T-cell (primary cell): ENCODE data around the gene GADL1. TPM values are rescaled to one million over a fixed set of nuclear protein-coding genes. Genes with fewer than 3 reads are reported as not detected.

Experiments
- ATAC-seq, 4 experiments: fragments of 200-7000 bp in 3 of 4; fragments of 150-1000 bp in 1 of 4; cut with Tn5 transposase; replicated peaks in 1 of 4; 1 replicate in 3 of 4; 2 replicates in 1 of 4; pipeline ENCODE4 v1.10.0; 2021; ENCODE audit warnings: moderate library complexity in 3 of 4, mild to moderate bottlenecking in 2 of 4, moderate number of reproducible peaks in 1 of 4
- CTCF ChIA-PET, 2 donors: fragments of 300-600 bp; sonication (Branson Sonifier 250); formaldehyde crosslinking; loops; one replicate each; lab custom pipeline; 2022; ENCODE audit warnings: antibody characterized with exemption in 2 of 2; lab: Charles Lee
- POLR2A ChIA-PET, 2 donors: fragments of 300-600 bp; sonication (Branson Sonifier 250); formaldehyde crosslinking; loops; one replicate each; lab custom pipeline; 2022; ENCODE audit warnings: antibody characterized with exemption in 2 of 2; lab: Charles Lee
- DNase-seq, 35 experiments: peaks; one replicate each; pipeline versions ENCODE4 v3.0.0 to v3.0.0-alpha.2; 2013 to 2023
- H3K27ac ChIP-seq: one replicate; pipeline ENCODE4 v1.5.1; 2013; ENCODE audit warnings: low read length
- H3K27me3 ChIP-seq, 2 experiments: replicated peaks in 1 of 2; 1 replicate in 1 of 2; 2 replicates in 1 of 2; pipeline versions ENCODE4 v1.6.1 to v1.7.0; 2013; ENCODE audit warnings: low read length in 1 of 2, mixed read lengths in 1 of 2; ENCODE audit not compliant: control insufficient read depth in 2 of 2, insufficient read depth in 2 of 2; ENCODE audit errors: extremely low read depth in 1 of 2
- H3K36me3 ChIP-seq, 2 donors: 1 replicate in 1 of 2; 2 replicates in 1 of 2; pipeline versions ENCODE4 v1.6.1 to v1.7.0; 2013; ENCODE audit warnings: low read length in 1 of 2; ENCODE audit not compliant: control insufficient read depth in 2 of 2, insufficient read depth in 1 of 2; ENCODE audit errors: extremely low read depth in 1 of 2
- H3K4me1 ChIP-seq, 2 experiments: 1 replicate in 1 of 2; 2 replicates in 1 of 2; pipeline versions ENCODE4 v1.6.1 to v1.7.0; 2013; ENCODE audit warnings: low read length in 2 of 2, mixed read lengths in 1 of 2; ENCODE audit not compliant: insufficient read depth in 2 of 2, control insufficient read depth in 1 of 2; ENCODE audit errors: extremely low read depth in 1 of 2
- H3K4me3 ChIP-seq, 2 donors: 1 replicate in 1 of 2; 2 replicates in 1 of 2; pipeline versions ENCODE4 v1.5.1 to v1.7.0; 2013; ENCODE audit warnings: mild to moderate bottlenecking in 2 of 2, low read length in 1 of 2, moderate library complexity in 1 of 2; ENCODE audit not compliant: control insufficient read depth in 1 of 2; ENCODE audit errors: extremely low read depth in 1 of 2
- H3K9me3 ChIP-seq: 2 replicates; pipeline ENCODE4 v1.7.0; 2013
- H3K27ac Mint-ChIP-seq, 2 donors: one replicate each; pipeline ENCODE4 v1.8.0; 2020 to 2021; ENCODE audit warnings: mild to moderate bottlenecking in 2 of 2, mixed read lengths in 2 of 2
- H3K27me3 Mint-ChIP-seq, 2 donors: one replicate each; pipeline ENCODE4 v1.8.0; 2021 to 2022; ENCODE audit warnings: mixed read lengths in 2 of 2
- H3K36me3 Mint-ChIP-seq: one replicate; pipeline ENCODE4 v1.8.0; 2021; ENCODE audit warnings: mixed read lengths
- H3K4me1 Mint-ChIP-seq, 3 donors: one replicate each; pipeline ENCODE4 v1.8.0; 2020 to 2022; ENCODE audit warnings: mixed read lengths in 3 of 3, mild to moderate bottlenecking in 1 of 3
- H3K4me3 Mint-ChIP-seq, 3 donors: one replicate each; pipeline ENCODE4 v1.8.0; 2020 to 2022; ENCODE audit warnings: mild to moderate bottlenecking in 3 of 3, mixed read lengths in 3 of 3, moderate library complexity in 3 of 3
- H3K9me3 Mint-ChIP-seq, 3 donors: one replicate each; pipeline ENCODE4 v1.8.0; 2020 to 2022; ENCODE audit warnings: mixed read lengths in 3 of 3
- WGBS: methylation state at CpG from one replicate; pipeline ENCODE4 v1.1.5; 2013; ENCODE audit warnings: missing lambda C conversion rate; ENCODE audit not compliant: insufficient coverage; 5-methylcytosine and 5-hydroxymethylcytosine counted together
- total RNA-seq, 35 experiments: library from RNA in 6 of 35; stranded (reverse) in 6 of 35; fragments of 120-200 nt in 1 of 35; gene quantifications; one replicate each; pipeline versions ENCODE4 v1.2.1 to v1.2.4 and lab custom pipeline; 2013 to 2026

The GADL1 gene
- total RNA-seq, 5 donors from 2014 or later (not counting 1 experiment from before 2014, with no cell fraction given), result not detected

- peaks cover 74% of the 10 kb centered on the region for H3K36me3 Mint-ChIP-seq
- no peak overlapping the region for H3K27ac ChIP-seq
- no peaks in the 10 kb centered on the region for H3K9me3 Mint-ChIP-seq
- ChIA-PET CTCF (interaction anchor here (0.6 to 5.0 kb wide), 17 partner anchors 11 to 919 kb away, joined by 3 to 43 read pairs (median 7); no protein-coding TSS in a partner anchor), POLR2A (interaction anchor here (0.6 to 0.9 kb wide), 4 partner anchors 44 to 389 kb away, joined by 3 to 6 read pairs (median 3); no protein-coding TSS in a partner anchor)
- no peaks in the 10 kb centered on the region for H3K27me3 Mint-ChIP-seq
- no peak overlapping the region for H3K4me3 Mint-ChIP-seq
- 100% methylated on average over 1 of the region's 3 CpGs for WGBS
- ATAC-seq, result no peak
- no peak overlapping the region for H3K4me3 ChIP-seq
- no peaks in the 10 kb centered on the region for H3K9me3 ChIP-seq
- H3K27me3 ChIP-seq, result no peaks in the 10 kb centered on the region
- no peak for DNase-seq
- H3K4me1 ChIP-seq, result peaks cover 15 to 28% of the 10 kb centered on the region in 2 experiments
- H3K27ac Mint-ChIP-seq, result peak overlapping the region; percentile 19 to 50
- H3K4me1 Mint-ChIP-seq, result peaks cover 60 to 76% (median 72%) of the 10 kb centered on the region in 3 donors
- peaks cover 13 to 75% of the 10 kb centered on the region in 2 donors for H3K36me3 ChIP-seq
These were observed 199.8 kb downstream of the GADL1 start for GRCh38 chr3:30694668-30695067.

DNA sequence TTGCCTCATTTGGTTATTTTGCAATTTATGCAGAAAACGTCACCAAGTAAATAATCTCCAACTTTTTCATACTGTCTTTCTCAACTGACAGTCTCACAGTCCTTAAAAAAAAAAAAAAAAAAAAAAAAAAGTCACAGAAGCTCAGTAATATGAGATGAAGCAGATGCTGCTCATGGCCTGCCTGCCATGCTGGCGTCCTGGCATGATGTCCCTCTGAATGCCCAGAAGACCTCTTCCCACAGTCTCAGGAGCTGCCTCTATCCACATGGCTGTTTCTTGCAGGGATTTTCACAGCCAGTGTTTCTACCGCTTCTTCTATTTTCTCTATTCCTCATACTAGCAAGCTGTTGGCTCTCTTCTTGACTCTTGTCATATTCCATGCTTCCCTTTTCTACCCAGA is 200.3 kb downstream of the GADL1 start:
- peaks cover 75% of the 10 kb centered on the region for H3K36me3 Mint-ChIP-seq
- no peaks in the 10 kb centered on the region for H3K9me3 Mint-ChIP-seq
- no peak overlapping the region for H3K27ac ChIP-seq
- H3K4me3 Mint-ChIP-seq, result no peak overlapping the region
- WGBS, result 80% methylated on average over 1 of the region's 3 CpGs
- ATAC-seq, result no peak
- peaks cover 19 to 34% of the 10 kb centered on the region in 2 experiments for H3K4me1 ChIP-seq
- no peaks in the 10 kb centered on the region for H3K27me3 Mint-ChIP-seq
- peaks cover 13 to 81% of the 10 kb centered on the region in 2 donors for H3K36me3 ChIP-seq
- H3K4me3 ChIP-seq, result no peak overlapping the region
- CTCF ChIA-PET, result interaction anchor here (0.5 to 5.0 kb wide), 38 partner anchors 11 to 919 kb away, joined by 3 to 43 read pairs (median 4); no protein-coding TSS in a partner anchor
- POLR2A ChIA-PET, result interaction anchor here (0.6 to 0.9 kb wide), 5 partner anchors 44 to 389 kb away, joined by 3 to 6 read pairs (median 3); no protein-coding TSS in a partner anchor
- peaks cover 66 to 81% (median 77%) of the 10 kb centered on the region in 3 donors for H3K4me1 Mint-ChIP-seq
- H3K27me3 ChIP-seq, result no peaks in the 10 kb centered on the region
- no peak for DNase-seq
- H3K27ac Mint-ChIP-seq, result peak overlapping the region; percentile 19 to 50
- no peaks in the 10 kb centered on the region for H3K9me3 ChIP-seq

DNA sequence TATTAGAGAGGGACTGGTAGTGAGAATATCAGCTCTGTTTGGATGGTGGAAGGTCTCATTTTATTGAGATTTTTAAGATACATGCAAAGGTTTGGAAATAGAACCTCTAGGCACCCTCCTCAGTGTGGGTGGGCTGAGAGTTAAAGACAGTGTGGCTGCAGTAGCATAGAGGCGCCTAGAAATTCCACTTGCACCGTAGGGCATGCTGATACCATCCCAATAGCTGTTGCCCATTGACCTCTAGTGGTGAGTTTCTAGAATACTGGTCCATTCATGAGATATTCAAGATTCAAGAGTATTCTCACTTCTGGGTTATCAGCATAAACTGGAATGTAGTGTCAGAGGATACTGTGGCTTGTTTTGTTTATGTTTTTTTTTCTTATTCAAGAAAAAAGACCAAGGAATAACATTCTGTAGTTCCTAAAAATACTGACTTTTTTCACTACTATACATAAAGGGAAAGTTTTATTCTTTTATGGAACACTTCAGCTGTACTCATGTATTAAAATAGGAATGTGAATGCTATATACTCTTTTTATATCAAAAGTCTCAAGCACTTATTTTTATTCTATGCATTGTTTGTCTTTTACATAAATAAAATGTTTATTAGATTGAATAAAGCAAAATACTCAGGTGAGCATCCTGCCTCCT is 200.9 kb downstream of the GADL1 start:
- ChIA-PET POLR2A (interaction anchor here (0.5 to 0.9 kb wide), 6 partner anchors 45 to 438 kb away, joined by 3 to 4 read pairs (median 3); no protein-coding TSS in a partner anchor), CTCF (interaction anchor here (0.5 to 5.0 kb wide), 58 partner anchors 15 to 659 kb away, joined by 3 to 43 read pairs (median 4); partner anchors contain the start of gene TGFBR2 (in 1 of the 2))
- DNase-seq (peak in 30 of 35 experiments; percentile 16 to 82 (median 38)), ATAC-seq (peak; percentile 77 to 84 (median 81))
- Mint-ChIP-seq H3K27me3 (no peaks in the 10 kb centered on the region), H3K36me3 (peaks cover 75% of the 10 kb centered on the region), H3K4me1 (peaks cover 71 to 87% (median 82%) of the 10 kb centered on the region in 3 donors), H3K4me3 (no peak overlapping the region), H3K27ac (peak overlapping the region; percentile 71 to 75), H3K9me3 (no peaks in the 10 kb centered on the region)
- peak overlapping the region; percentile 20 for H3K27ac ChIP-seq
- no peak overlapping the region for H3K4me3 ChIP-seq
- 0% methylated on average over 1 of the region's 2 CpGs for WGBS
- no peaks in the 10 kb centered on the region for H3K27me3 ChIP-seq
- H3K9me3 ChIP-seq, result no peaks in the 10 kb centered on the region
- H3K4me1 ChIP-seq, result peaks cover 25 to 39% of the 10 kb centered on the region in 2 experiments
- peaks cover 13 to 86% of the 10 kb centered on the region in 2 donors for H3K36me3 ChIP-seq

DNA sequence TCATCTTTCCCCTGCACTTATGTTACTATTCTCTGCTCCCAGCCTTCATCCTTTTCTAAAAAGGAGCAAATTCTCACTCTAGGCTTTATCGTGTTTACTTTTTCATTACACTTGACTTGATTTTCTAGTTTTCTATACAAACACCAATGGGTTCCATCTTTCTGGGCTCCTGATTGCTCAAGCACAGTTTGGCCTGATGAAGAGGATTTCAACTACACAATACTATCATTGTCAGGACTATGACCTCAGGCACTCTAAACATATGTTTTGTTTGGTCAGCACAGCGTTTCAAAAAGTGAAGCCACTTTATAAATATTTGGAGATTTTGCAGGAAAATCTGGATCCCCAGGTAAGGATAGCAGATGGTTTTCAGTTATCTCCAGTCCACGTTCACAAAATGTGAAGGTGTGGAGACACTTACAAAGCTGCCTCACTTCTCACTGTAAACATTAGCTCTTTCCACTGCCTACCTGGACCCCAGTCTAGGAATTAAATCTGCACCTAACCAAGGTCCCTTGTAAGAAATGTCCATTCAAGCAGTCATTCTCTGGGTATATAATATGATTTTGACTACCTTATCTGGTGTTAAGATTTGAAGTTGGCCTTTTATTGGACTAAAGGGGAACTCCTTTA is 201.8 kb downstream of the GADL1 start:
- Histone ChIP-seq H3K4me3 (no peak overlapping the region), H3K27ac (peak overlapping the region; percentile 20), H3K36me3 (peaks cover 16 to 91% of the 10 kb centered on the region in 2 donors), H3K27me3 (no peaks in the 10 kb centered on the region), H3K9me3 (no peaks in the 10 kb centered on the region), H3K4me1 (peaks cover 31 to 48% of the 10 kb centered on the region in 2 experiments)
- Mint-ChIP-seq H3K4me3 (no peak overlapping the region), H3K27ac (peak overlapping the region; percentile 75 to 82), H3K27me3 (no peaks in the 10 kb centered on the region), H3K4me1 (peaks cover 79 to 89% (median 86%) of the 10 kb centered on the region in 3 donors), H3K36me3 (peaks cover 76% of the 10 kb centered on the region), H3K9me3 (no peaks in the 10 kb centered on the region)
- ATAC-seq (no peak), DNase-seq (no peak)
- 91% methylated on average over 1 of the region's 3 CpGs for WGBS
- POLR2A ChIA-PET, result interaction anchor here in 1 of 2 donors (0.7 to 0.9 kb wide), 2 partner anchors 79 to 372 kb away, joined by 3 read pairs; no protein-coding TSS in a partner anchor
- CTCF ChIA-PET, result interaction anchor here (0.6 to 5.0 kb wide), 48 partner anchors 11 to 847 kb away, joined by 3 to 43 read pairs (median 4); partner anchors contain the start of gene TGFBR2 (in 1 of the 2)

DNA sequence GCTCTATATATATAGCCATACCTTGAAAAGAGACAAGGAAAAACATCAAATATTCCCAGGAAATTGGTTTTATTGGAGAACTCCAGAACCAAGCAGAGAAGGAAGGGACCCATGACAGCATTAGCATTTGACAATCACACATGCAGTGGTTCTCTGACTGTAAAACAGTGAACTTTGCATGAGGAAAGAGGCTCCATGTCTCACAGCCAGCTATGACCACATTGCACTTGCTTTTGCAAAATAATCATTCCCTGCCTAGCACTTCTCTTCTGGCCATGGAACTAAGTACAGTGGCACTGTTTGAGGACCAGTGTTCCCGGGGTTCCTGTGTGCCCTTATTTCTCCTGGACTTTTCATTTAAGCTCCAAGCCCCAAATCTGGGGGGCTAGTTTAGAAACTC is 202.5 kb downstream of the GADL1 start:
- no peaks in the 10 kb centered on the region for H3K27me3 ChIP-seq
- H3K9me3 ChIP-seq, result no peaks in the 10 kb centered on the region
- WGBS, result 86% methylated on average over 1 of the region's 1 CpG
- ChIA-PET CTCF (interaction anchor here (0.5 to 2.8 kb wide), 9 partner anchors 10 to 848 kb away, joined by 3 to 31 read pairs (median 5); partner anchors contain the start of gene TGFBR2 (in 1 of the 2)), POLR2A (interaction anchor here (0.6 to 0.7 kb wide), 2 partner anchors 53 to 494 kb away, joined by 3 read pairs; no protein-coding TSS in a partner anchor)
- H3K27me3 Mint-ChIP-seq, result no peaks in the 10 kb centered on the region
- H3K4me3 Mint-ChIP-seq, result no peak overlapping the region
- H3K27ac ChIP-seq, result no peak overlapping the region
- H3K4me3 ChIP-seq, result no peak overlapping the region
- DNase-seq (no peak), ATAC-seq (no peak)
- H3K27ac Mint-ChIP-seq, result peak overlapping the region; percentile 75 to 82
- peaks cover 31 to 51% of the 10 kb centered on the region in 2 experiments for H3K4me1 ChIP-seq
- peaks cover 77% of the 10 kb centered on the region for H3K36me3 Mint-ChIP-seq
- H3K9me3 Mint-ChIP-seq, result no peaks in the 10 kb centered on the region
- H3K4me1 Mint-ChIP-seq, result peaks cover 80 to 89% (median 86%) of the 10 kb centered on the region in 3 donors
- peaks cover 16 to 95% of the 10 kb centered on the region in 2 donors for H3K36me3 ChIP-seq
